HUES6 (cell line): ENCODE data around the gene LYPD6.
"Not testable (repeated sequence)": the region's sequence is repeated elsewhere in the genome, so short reads cannot be mapped to it uniquely, and the experiment has no call there.

Source experiments
- H3K27ac ChIP-seq: 2 replicates; pipeline ENCODE4 v1.7.0; 2013; ENCODE audit warnings: low read depth, mild to moderate bottlenecking, low read length, inconsistent platforms
- H3K27me3 ChIP-seq: 2 replicates; pipeline ENCODE4 v1.6.1; 2013; ENCODE audit warnings: low read length; ENCODE audit not compliant: control insufficient read depth, insufficient read depth
- H3K36me3 ChIP-seq: 2 replicates; pipeline ENCODE4 v1.6.1; 2013; ENCODE audit warnings: low read length; ENCODE audit not compliant: control insufficient read depth, insufficient read depth
- H3K4me1 ChIP-seq: 2 replicates; pipeline ENCODE4 v1.6.1; 2013; ENCODE audit warnings: low read length; ENCODE audit not compliant: control insufficient read depth, insufficient read depth
- H3K4me3 ChIP-seq: 2 replicates; pipeline ENCODE4 v1.5.1; 2013; ENCODE audit warnings: low read depth, low read length
- H3K9ac ChIP-seq: one replicate; pipeline ENCODE4 v1.6.1; 2013; ENCODE audit warnings: mild to moderate bottlenecking, low read length
- H3K9me3 ChIP-seq: 2 replicates; pipeline ENCODE4 v1.6.1; 2013; ENCODE audit warnings: low read depth, low read length; ENCODE audit not compliant: control insufficient read depth, insufficient read depth

LYPD6 gene

GRCh38 chr2:149473068-149473467, 142.7 kb downstream of the LYPD6 start:
- Histone ChIP-seq H3K36me3 (no peaks in the 10 kb centered on the region; the same call in 1 of the 2 replicates), H3K27me3 (no peaks in the 10 kb centered on the region), H3K4me3 (no peak overlapping the region), H3K4me1 (no peaks in the 10 kb centered on the region), H3K9ac (no peak overlapping the region), H3K9me3 (no peaks in the 10 kb centered on the region), H3K27ac (no peak overlapping the region)

- Histone ChIP-seq H3K9me3 (no peaks in the 10 kb centered on the region), H3K27me3 (no peaks in the 10 kb centered on the region), H3K4me3 (no peak overlapping the region), H3K9ac (no peak overlapping the region), H3K27ac (no peak overlapping the region), H3K36me3 (no peaks in the 10 kb centered on the region; the same call in 1 of the 2 replicates), H3K4me1 (no peaks in the 10 kb centered on the region)
These were observed 143.1 kb downstream of the LYPD6 start for GRCh38 chr2:149473521-149473920.

DNA sequence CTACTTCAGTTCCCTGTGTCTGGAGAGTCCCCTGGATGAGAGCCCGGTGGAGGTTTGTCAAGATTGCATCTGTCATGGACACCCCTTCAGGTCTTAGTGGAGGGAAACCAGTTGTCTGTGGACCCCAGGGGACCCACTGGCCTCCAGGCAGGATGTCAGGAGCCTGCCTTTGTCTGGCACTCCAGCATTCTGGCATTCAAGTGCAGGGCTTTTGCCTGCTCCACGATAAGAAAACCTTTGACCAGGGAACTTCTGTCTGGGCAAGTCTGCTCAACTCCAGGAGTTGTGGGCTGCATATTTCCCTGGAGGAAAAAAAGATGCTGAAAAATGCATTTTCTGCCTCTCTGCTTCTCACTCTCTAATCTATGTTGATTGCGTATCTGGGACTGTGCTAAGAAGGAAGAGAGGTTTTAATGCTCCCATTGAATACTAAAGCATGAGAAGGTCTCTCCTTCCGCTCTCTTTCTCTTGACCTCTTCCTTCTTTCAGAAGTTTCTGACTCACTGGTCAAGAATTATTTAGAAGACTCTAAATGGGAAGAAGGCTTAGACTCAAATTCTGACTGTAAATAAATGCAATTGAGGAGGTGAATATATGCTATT, 152.7 kb downstream of the LYPD6 start:
- H3K36me3 ChIP-seq, result no peaks in the 10 kb centered on the region
- H3K4me1 ChIP-seq, result peaks cover 9% of the 10 kb centered on the region; the same call in 1 of the 2 replicates
- H3K9me3 ChIP-seq, result no peaks in the 10 kb centered on the region
- no peak overlapping the region for H3K4me3 ChIP-seq
- no peaks in the 10 kb centered on the region for H3K27me3 ChIP-seq
- no peak overlapping the region; the same call in 1 of the 2 replicates for H3K27ac ChIP-seq
- no peak overlapping the region for H3K9ac ChIP-seq

DNA sequence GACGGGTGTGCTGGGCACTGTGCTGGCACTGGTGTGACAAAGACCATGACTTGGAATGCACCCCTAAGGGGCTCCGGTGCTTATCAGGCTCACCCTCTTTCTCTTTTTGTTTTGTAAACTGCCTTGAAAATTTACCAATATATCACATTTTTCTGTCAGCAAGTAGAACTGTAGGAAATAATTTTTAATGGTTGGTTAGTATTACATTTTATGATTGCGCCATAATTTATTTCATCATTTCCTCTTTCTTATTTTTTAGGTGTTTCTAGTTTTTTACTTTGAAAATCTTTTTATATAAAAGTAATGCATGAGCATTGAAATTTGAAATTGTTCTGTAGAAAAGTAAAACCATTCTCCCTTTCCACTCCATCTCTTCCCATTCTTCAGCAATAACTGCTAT, 156.3 kb downstream of the LYPD6 start:
- H3K9me3 ChIP-seq, result no peaks in the 10 kb centered on the region
- H3K4me1 ChIP-seq, result peaks cover 29% of the 10 kb centered on the region
- no peaks in the 10 kb centered on the region for H3K36me3 ChIP-seq
- H3K4me3 ChIP-seq, result no peak overlapping the region
- no peaks in the 10 kb centered on the region for H3K27me3 ChIP-seq
- H3K9ac ChIP-seq, result no peak overlapping the region
- H3K27ac ChIP-seq, result no peak overlapping the region

DNA sequence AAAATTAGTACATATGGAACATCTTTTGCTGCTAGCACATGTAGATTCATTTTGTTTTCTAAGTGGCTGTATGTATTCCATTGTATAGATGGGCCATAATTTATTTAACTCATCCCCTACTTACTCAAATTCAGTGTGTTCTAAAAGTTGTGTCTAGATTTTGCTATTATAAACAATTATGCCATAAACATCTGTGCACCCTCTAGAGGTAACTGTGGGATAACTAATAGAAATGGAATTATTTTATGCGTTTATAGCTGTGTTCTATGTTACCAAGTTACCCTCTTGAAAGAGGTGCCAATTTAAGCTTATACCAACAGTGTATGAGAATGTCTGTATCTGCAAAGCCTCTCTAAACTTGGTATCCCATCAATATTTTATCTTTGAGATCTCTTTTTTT, 156.8 kb downstream of the LYPD6 start:
- Histone ChIP-seq H3K27ac (no peak overlapping the region), H3K27me3 (no peaks in the 10 kb centered on the region), H3K9ac (no peak overlapping the region), H3K4me1 (peaks cover 29% of the 10 kb centered on the region), H3K9me3 (no peaks in the 10 kb centered on the region), H3K4me3 (no peak overlapping the region), H3K36me3 (no peaks in the 10 kb centered on the region)

DNA sequence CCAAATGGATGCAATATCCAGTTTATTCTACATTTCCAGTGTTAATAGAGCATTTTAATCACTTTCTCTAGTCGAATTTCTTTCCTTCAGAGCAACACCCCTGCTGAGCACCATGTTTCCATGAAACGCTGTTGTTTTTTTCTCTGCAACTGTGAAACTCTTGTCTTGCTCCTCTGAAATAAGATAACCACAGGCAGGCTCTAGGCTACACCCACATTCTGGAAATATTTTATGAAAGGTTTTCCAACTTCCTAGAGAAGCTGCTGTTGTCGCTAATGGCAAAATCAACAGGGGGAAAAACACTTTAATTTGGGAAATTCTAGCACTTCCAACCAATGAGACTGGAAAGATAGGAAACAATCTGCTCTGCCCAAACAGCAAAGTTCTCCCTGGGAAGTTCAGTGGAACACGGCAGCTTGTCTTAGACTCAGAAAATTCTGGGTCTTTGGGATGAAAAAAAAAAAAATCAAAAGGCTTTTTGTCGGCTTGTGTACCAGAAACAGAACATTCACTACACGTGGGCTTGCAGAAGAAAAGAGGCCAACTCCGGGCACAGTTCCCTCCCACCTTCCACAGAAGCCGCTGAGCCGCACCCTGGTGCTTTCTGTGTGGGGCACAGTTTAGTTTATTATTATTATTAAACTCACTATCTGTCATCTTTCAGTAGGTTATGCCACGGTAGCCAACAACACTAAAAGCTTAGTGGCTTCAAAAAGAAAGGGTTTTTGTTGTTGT, 158.5 kb downstream of the LYPD6 start:
- no peaks in the 10 kb centered on the region for H3K9me3 ChIP-seq
- no peaks in the 10 kb centered on the region for H3K36me3 ChIP-seq
- H3K4me1 ChIP-seq, result peaks cover 20% of the 10 kb centered on the region
- no peaks in the 10 kb centered on the region for H3K27me3 ChIP-seq
- H3K9ac ChIP-seq, result no peak overlapping the region
- H3K27ac ChIP-seq, result no peak overlapping the region
- H3K4me3 ChIP-seq, result no peak overlapping the region

DNA sequence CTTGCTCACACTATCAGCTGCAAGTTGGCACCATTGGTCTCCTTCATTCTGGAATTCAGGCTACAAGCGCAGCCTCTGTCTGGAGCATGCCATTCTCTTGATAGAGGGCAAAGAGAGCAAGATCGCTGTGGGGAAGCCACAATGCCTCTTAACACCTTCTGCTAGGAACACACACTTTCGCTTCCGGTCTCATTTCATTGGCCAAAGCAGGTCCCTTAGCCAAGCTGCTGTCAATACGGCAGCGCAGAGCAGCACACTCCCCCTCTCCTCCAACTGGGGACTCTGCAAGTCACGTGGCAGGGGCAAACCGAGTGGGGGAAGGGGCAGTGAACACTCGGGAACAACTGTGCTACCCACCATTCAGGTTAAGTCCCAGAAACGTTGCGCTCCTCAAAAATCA, 159.1 kb downstream of the LYPD6 start:
- no peaks in the 10 kb centered on the region for H3K27me3 ChIP-seq
- H3K36me3 ChIP-seq, result no peaks in the 10 kb centered on the region
- H3K4me1 ChIP-seq, result peaks cover 20% of the 10 kb centered on the region
- H3K27ac ChIP-seq, result no peak overlapping the region
- 0 out of 2 replicates have a peak overlapping the region, but pooled peaks have one; percentile 5 for H3K4me3 ChIP-seq
- no peaks in the 10 kb centered on the region for H3K9me3 ChIP-seq
- H3K9ac ChIP-seq, result no peak overlapping the region

DNA sequence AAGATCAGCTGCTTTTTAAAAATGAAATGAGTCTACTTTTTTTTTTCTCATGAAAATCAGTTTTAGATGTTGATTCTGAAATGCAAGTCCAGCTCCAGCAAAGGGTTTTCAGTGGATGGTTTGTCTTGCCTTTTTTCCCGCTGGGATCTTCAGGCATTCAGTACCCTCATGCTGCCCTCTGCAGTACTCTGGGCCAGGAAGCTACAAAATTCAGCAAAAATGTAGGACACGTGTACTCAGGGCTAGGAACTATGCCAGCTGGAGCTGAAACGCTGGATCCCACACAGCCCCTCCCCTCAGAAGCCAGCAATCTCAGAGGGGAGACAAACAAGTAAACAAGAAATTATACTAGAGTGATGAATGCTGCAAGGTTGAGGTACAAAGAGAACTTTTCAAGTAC, 159.9 kb downstream of the LYPD6 start:
- Histone ChIP-seq H3K9ac (no peak overlapping the region), H3K4me3 (no peak overlapping the region), H3K27ac (no peak overlapping the region), H3K4me1 (peaks cover 20% of the 10 kb centered on the region), H3K36me3 (no peaks in the 10 kb centered on the region), H3K27me3 (no peaks in the 10 kb centered on the region), H3K9me3 (no peaks in the 10 kb centered on the region)

DNA sequence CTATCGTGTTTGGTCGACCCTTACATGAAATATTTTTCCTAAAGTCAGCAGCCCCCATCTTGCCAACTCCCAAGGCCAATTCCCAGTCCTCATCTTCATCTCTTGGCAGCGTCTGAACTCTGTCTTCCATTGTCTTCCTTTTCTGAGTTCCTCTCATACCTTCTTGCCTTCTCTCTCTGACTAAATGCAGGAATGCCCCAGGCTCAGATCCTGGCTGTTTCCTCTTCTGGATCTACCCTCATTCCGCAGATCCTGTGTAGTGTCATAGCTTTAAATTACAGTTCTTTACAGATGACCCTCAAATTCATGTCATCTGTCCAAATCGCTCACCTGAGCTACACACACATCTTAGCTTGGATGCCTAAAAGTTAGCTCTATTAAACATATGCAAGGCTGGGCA, 162.5 kb downstream of the LYPD6 start:
- no peak overlapping the region for H3K27ac ChIP-seq
- H3K4me1 ChIP-seq, result peaks cover 20% of the 10 kb centered on the region
- no peaks in the 10 kb centered on the region for H3K27me3 ChIP-seq
- H3K9me3 ChIP-seq, result no peaks in the 10 kb centered on the region
- no peaks in the 10 kb centered on the region for H3K36me3 ChIP-seq
- no peak overlapping the region for H3K4me3 ChIP-seq
- no peak overlapping the region for H3K9ac ChIP-seq

DNA sequence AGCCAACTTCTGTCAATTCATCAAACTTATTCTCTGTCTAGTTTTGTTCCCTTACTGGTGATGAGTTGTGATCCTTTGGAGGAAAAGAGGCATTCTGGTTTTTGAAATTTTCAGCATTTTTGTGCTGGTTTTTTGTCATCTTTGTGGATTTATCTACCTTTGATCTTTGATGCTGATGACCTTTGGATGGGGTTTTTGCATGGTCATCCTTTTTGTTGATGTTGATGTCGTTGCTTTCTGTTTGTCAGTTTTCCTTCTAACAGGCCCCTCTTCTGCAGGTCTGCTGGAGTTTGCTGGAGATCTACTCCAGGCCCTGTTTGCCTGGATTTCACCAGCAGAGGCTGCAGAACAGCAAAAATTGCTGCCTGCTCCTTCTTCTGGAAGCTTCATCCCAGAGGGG, 168.8 kb downstream of the LYPD6 start:
- H3K27me3 ChIP-seq, H3K9me3 ChIP-seq, H3K36me3 ChIP-seq, H3K27ac ChIP-seq, H3K4me1 ChIP-seq, H3K4me3 ChIP-seq, H3K9ac ChIP-seq: not testable (repeated sequence)

DNA sequence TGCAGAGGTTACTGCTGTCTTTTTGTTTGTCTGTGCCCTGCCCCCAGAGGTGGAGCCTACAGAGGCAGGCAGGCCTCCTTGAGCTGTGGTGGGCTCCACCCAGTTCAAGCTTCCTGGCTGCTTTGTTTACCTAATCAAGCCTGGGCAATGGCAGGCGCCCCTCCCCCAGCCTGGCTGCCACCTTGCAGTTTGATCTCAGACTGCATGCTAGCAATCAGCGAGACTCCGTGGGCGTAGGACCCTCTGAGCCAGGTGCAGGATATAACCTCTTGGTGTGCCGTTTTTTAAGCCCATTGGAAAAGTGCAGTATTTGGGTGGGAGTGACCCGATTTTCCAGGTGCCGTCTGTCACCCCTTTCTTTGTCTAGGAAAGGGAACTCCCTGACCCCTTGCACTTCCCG, 176.4 kb downstream of the LYPD6 start:
- not testable (repeated sequence) for H3K9me3 ChIP-seq, H3K4me1 ChIP-seq, H3K27ac ChIP-seq, H3K27me3 ChIP-seq, H3K36me3 ChIP-seq, H3K9ac ChIP-seq
- H3K4me3 ChIP-seq, result peak overlapping the region; percentile 29
